22Rv1 (cell line): ENCODE results near the gene CFAP141.

Experiments used
- H3K27ac ChIP-seq: fragments of 450-650 bp; 2 replicates; pipeline ENCODE4 v1.5.1; 2017
- ZFX ChIP-seq: fragments of 450-650 bp; IDR thresholded peaks from 2 replicates; pipeline ENCODE4 v1.6.1; 2017; ENCODE audit warnings: antibody characterized with exemption, borderline replicate concordance
- TF ChIP-seq, protein P1 (sequence below): fragments of 450-650 bp; IDR thresholded peaks from 2 replicates; pipeline ENCODE4 v1.5.1; 2017; ENCODE audit warnings: mild to moderate bottlenecking

The CFAP141 gene

GRCh38 chr1:154206196-154206595 is at the start of gene CFAP141:
TSS of gene CFAP141 (minus strand) at chr1:154206333. CDS start at chr1:154206307, 26 bp downstream.
- TF ChIP-seq ZFX = no peak
- TF ChIP-seq, protein P1, sequence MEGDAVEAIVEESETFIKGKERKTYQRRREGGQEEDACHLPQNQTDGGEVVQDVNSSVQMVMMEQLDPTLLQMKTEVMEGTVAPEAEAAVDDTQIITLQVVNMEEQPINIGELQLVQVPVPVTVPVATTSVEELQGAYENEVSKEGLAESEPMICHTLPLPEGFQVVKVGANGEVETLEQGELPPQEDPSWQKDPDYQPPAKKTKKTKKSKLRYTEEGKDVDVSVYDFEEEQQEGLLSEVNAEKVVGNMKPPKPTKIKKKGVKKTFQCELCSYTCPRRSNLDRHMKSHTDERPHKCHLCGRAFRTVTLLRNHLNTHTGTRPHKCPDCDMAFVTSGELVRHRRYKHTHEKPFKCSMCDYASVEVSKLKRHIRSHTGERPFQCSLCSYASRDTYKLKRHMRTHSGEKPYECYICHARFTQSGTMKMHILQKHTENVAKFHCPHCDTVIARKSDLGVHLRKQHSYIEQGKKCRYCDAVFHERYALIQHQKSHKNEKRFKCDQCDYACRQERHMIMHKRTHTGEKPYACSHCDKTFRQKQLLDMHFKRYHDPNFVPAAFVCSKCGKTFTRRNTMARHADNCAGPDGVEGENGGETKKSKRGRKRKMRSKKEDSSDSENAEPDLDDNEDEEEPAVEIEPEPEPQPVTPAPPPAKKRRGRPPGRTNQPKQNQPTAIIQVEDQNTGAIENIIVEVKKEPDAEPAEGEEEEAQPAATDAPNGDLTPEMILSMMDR = no peak
- H3K27ac ChIP-seq = peak within 1 kb of the TSS; percentile 22; the same call in 1 of the 2 replicates

DNA sequence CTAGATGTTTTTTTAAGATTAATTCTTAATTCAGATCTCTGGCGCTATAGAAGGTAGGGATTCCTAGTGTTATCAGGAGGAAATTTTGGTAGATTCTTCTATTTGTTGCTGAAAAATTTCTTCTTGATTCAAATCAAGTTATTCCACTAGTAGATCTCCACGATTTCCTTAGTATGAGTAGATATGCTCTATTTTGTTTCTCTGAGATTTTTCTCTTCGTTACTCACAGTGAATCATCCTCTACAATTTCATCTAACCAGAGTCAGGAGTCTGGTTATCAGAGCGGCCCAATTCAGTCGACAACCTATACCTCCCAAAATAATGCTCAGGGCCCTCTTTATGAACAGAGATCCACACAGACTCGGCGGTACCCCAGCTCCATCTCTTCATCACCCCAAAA is 47.5 kb upstream of the CFAP141 start:
- TF ChIP-seq ZFX = no peak
- TF ChIP-seq, protein P1 = no peak
- no peak overlapping the region for H3K27ac ChIP-seq

DNA sequence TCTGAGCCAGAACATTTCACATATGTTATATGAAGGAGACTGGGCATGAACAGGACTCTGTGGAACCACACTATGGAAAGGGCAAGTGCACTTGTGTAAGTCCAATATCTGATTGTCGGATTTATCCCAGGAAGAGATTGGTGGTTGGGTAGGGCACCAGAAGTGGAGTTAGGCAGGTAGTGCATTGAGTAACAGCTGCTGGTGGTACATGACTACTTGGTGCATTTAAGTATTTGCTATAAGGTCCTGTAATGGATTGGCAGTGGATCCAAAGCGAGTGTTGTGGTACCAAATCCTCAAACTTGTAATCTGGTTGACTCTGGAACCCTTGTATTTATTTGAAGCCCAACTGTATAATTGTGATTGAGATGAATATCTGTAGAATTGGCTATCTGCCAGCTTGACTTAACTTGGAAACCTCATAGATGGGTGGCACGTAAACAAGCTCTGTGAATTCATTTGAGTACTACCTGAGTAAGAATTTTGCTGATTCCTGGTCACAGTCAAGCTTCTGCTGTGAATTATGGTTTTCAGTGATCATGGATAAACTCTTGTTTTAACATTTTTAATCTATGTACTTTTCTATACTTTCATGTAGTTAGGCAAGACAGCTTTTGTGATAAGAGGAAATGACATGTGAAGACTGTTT is 35.7 kb upstream of the CFAP141 start:
- H3K27ac ChIP-seq = no peak overlapping the region
- TF ChIP-seq ZFX = no peak
- TF ChIP-seq, protein P1 = no peak

DNA sequence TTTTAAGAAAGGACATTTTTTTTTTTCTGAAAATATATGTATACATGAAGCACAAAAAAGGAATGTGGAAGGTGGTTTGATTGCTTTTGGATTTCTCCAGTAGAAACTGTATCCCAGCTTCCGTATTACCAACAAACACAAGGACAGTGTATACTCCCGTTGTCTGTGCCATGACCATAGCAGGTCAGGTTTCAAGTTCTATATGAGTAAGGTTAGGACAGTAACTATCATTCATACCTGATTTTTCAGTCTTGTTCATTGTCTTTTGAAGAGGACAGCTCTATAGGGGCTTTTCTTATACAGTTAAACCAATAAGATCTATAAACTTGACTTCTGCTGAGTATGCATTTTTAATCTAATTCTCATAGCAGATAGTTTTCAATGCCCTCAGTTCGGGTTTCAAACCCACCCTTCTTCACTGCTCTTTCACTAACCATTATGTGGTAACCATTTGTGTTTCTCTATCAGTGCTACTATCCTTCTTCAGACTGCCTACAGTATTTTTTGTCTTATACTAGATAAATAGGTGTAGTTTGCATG is 34.2 kb upstream of the CFAP141 start:
- TF ChIP-seq, protein P1 = no peak
- TF ChIP-seq ZFX = no peak

GRCh38 chr1:154239491-154239890 is 33.4 kb upstream of the CFAP141 start:
- TF ChIP-seq, protein P1 = no peak
- TF ChIP-seq ZFX = no peak
- H3K27ac ChIP-seq = no peak overlapping the region

More for the DNA sequence above, 34.2 kb upstream of the CFAP141 start:
- H3K27ac ChIP-seq = no peak overlapping the region

GRCh38 chr1:154237880-154238506 is 31.9 kb upstream of the CFAP141 start:
- H3K27ac ChIP-seq = no peak overlapping the region
- TF ChIP-seq, protein P1 = no peak
- no peak for TF ChIP-seq ZFX

DNA sequence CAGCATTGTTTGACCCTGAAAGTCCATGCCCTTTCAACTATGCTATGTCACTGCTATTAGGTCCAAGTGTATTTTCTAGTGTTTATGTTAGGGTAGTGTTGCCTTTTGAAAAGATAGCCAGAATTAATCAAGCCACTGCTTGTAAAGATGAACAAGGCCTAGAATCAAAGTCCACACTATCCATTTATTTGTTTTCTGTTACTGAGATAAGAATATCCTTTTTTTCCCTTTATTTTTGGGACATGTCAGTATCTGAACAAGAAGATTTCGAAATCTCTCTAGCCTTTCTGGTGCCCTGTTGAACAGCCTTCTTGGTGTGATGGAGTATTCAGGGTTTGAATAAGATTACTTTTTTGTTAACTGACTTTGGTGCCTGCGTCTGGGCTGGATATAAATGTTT is 31.3 kb upstream of the CFAP141 start:
- TF ChIP-seq, protein P1 = no peak
- no peak for TF ChIP-seq ZFX
- H3K27ac ChIP-seq = no peak overlapping the region
